Common myeloid progenitor, CD34-positive (primary cell): ENCODE results near the gene FGF1.
A peak's percentile ranks its signal among the peaks of the same experiment; 100 is the strongest.

Experiments used
- CTCF ChIA-PET: fragments of 350-600 bp; sonication (Branson Sonifier 250); formaldehyde crosslinking; loops from one replicate; lab custom pipeline; 2021; ENCODE audit warnings: antibody characterized with exemption; lab: Charles Lee
- POLR2A ChIA-PET: fragments of 350-600 bp; sonication (Branson Sonifier 250); formaldehyde crosslinking; loops from one replicate; lab custom pipeline; 2021; ENCODE audit warnings: antibody characterized with exemption; lab: Charles Lee
- DNase-seq, 3 donors: peaks; one replicate each; pipeline versions ENCODE4 v3.0.0 to v3.0.0-alpha.2; 2013
- H3K27ac ChIP-seq, 2 experiments: 1 replicate in 1 of 2; 2 replicates in 1 of 2; pipeline ENCODE4 v1.7.0; 2013; ENCODE audit warnings: inconsistent platforms in 2 of 2, low read length in 2 of 2, mild to moderate bottlenecking in 2 of 2, low read depth in 1 of 2, moderate library complexity in 1 of 2; ENCODE audit not compliant: severe bottlenecking in 2 of 2, insufficient read depth in 1 of 2, poor library complexity in 1 of 2
- H3K27me3 ChIP-seq, 5 experiments: replicated peaks in 2 of 5; 1 replicate in 3 of 5; 2 replicates in 2 of 5; pipeline versions ENCODE4 v1.6.1 to v1.7.0; 2013; ENCODE audit warnings: low read length in 4 of 5, mild to moderate bottlenecking in 2 of 5, moderate library complexity in 2 of 5, inconsistent platforms in 1 of 5; ENCODE audit not compliant: insufficient read depth in 5 of 5, control insufficient read depth in 4 of 5
- H3K36me3 ChIP-seq, 4 experiments: 1 replicate in 2 of 4; 2 replicates in 2 of 4; pipeline versions ENCODE4 v1.6.1 to v1.7.0; 2013; ENCODE audit warnings: low read length in 3 of 4, control low read depth in 1 of 4, mild to moderate bottlenecking in 1 of 4; ENCODE audit not compliant: control insufficient read depth in 4 of 4, insufficient read depth in 4 of 4
- H3K4me1 ChIP-seq, 4 experiments: 1 replicate in 3 of 4; 2 replicates in 1 of 4; pipeline versions ENCODE4 v1.6.1 to v1.7.1; 2013; ENCODE audit warnings: low read length in 3 of 4, mild to moderate bottlenecking in 3 of 4, control low read depth in 1 of 4, inconsistent platforms in 1 of 4, moderate library complexity in 1 of 4; ENCODE audit not compliant: control insufficient read depth in 4 of 4, insufficient read depth in 4 of 4; ENCODE audit errors: control extremely low read depth in 1 of 4
- H3K4me3 ChIP-seq, 7 experiments: 1 replicate in 4 of 7; 2 replicates in 3 of 7; pipeline versions ENCODE4 v1.5.1 to v1.7.0; 2013; ENCODE audit warnings: mild to moderate bottlenecking in 7 of 7, low read length in 6 of 7, moderate library complexity in 6 of 7, inconsistent platforms in 2 of 7, low read depth in 2 of 7, control low read depth in 1 of 7; ENCODE audit not compliant: insufficient read depth in 4 of 7, control insufficient read depth in 1 of 7; ENCODE audit errors: extremely low read depth in 1 of 7
- H3K9me3 ChIP-seq, 5 experiments: 1 replicate in 4 of 5; 2 replicates in 1 of 5; pipeline versions ENCODE4 v1.6.1 to v1.7.1; 2013; ENCODE audit warnings: low read length in 4 of 5, mild to moderate bottlenecking in 2 of 5, inconsistent platforms in 1 of 5, low read depth in 1 of 5, moderate library complexity in 1 of 5; ENCODE audit not compliant: control insufficient read depth in 4 of 5, insufficient read depth in 2 of 5; ENCODE audit errors: control extremely low read depth in 1 of 5
- WGBS: methylation state at CpG from one replicate; pipeline ENCODE4 v1.1.5; 2013; ENCODE audit not compliant: insufficient coverage; 5-methylcytosine and 5-hydroxymethylcytosine counted together

FGF1 gene

DNA sequence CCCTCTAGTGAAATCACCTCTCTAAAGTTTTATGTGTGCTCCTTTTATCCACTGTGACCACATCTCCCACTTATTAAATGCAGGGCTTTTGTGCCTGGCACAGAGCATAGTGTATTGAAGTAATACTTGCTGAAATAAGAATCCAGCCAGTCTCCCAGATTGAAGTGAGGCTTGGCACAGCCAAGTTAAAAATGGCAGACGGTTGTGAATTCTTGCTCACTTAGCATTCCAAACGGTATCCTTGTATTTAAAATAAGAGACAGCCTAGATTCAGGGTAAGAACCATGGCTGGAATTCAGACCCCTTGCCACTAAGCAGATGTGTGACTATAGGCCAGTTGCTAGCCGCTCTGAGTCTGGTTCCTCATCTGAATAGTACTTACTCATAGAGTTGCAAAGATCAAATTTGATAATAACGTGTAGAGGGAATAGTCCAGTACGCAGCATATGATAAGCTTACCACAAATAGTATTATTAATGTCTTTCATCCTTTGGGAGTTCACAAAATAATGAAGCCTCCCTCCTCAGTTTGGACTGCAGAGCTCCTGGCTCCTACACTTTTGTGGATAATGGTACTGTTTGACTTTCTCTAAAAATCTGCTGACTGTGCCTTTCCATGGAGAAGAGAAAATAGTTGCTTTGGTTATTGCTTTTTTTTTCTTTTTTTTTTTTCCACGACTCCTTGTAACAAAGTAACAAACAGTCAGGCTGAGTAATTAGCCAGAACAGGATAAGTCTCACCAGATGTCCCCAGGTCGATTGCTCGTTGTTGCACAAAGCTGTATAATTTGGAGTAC is 51.5 kb downstream of the FGF1 start:
- CTCF ChIA-PET = interaction anchor here (0.6 to 1.4 kb wide), 4 partner anchors 65 to 471 kb away, joined by 3 read pairs; no protein-coding TSS in a partner anchor
- H3K4me3 ChIP-seq = no peak overlapping the region
- no peaks in the 10 kb centered on the region for H3K4me1 ChIP-seq
- H3K27ac ChIP-seq = no peak overlapping the region
- no peaks in the 10 kb centered on the region for H3K9me3 ChIP-seq
- H3K36me3 ChIP-seq = no peaks in the 10 kb centered on the region
- no peak for DNase-seq
- WGBS = 82% methylated on average over 4 of the region's 8 CpGs
- POLR2A ChIA-PET = interaction anchor here (0.6 kb wide), 1 partner anchor 22 kb away, joined by 4 read pairs; no protein-coding TSS in a partner anchor
- peaks cover 0 to 3% (median 0%) of the 10 kb centered on the region in 5 experiments for H3K27me3 ChIP-seq

- Histone ChIP-seq H3K4me3 (no peak overlapping the region), H3K9me3 (no peaks in the 10 kb centered on the region), H3K27me3 (no peaks in the 10 kb centered on the region), H3K27ac (no peak overlapping the region), H3K36me3 (no peaks in the 10 kb centered on the region), H3K4me1 (no peaks in the 10 kb centered on the region)
- POLR2A ChIA-PET = no interaction called here
- 96% methylated on average over 4 of the region's 7 CpGs for WGBS
- CTCF ChIA-PET = interaction anchor here (0.8 kb wide), 1 partner anchor 23 kb away, joined by 3 read pairs; no protein-coding TSS in a partner anchor
- DNase-seq = no peak
These were observed 54.9 kb downstream of the FGF1 start for GRCh38 chr5:142630927-142631539.

GRCh38 chr5:142627383-142628217 is 58.3 kb downstream of the FGF1 start:
- WGBS = 94% methylated on average over 4 of the region's 5 CpGs
- CTCF ChIA-PET = interaction anchor here (1.2 to 2.2 kb wide), 5 partner anchors 10 to 749 kb away, joined by 3 to 6 read pairs (median 3); no protein-coding TSS in a partner anchor

GRCh38 chr5:142626786-142627185 is 59.1 kb downstream of the FGF1 start:
- Histone ChIP-seq H3K4me3 (no peak overlapping the region), H3K9me3 (no peaks in the 10 kb centered on the region), H3K4me1 (no peaks in the 10 kb centered on the region), H3K27me3 (no peaks in the 10 kb centered on the region), H3K36me3 (no peaks in the 10 kb centered on the region), H3K27ac (no peak overlapping the region)
- WGBS = 91% methylated on average over 1 of the region's 2 CpGs
- no peak for DNase-seq
- POLR2A ChIA-PET = no interaction called here
- CTCF ChIA-PET = interaction anchor here (1.2 to 2.2 kb wide), 4 partner anchors 9 to 748 kb away, joined by 3 to 6 read pairs (median 4); no protein-coding TSS in a partner anchor

More at GRCh38 chr5:142627383-142628217, 58.3 kb downstream of the FGF1 start:
- no peaks in the 10 kb centered on the region for H3K27me3 ChIP-seq
- no peak overlapping the region for H3K4me3 ChIP-seq
- H3K9me3 ChIP-seq = no peaks in the 10 kb centered on the region
- no peaks in the 10 kb centered on the region for H3K36me3 ChIP-seq
- no peak for DNase-seq
- H3K4me1 ChIP-seq = no peaks in the 10 kb centered on the region
- H3K27ac ChIP-seq = no peak overlapping the region
- POLR2A ChIA-PET = no interaction called here

DNA sequence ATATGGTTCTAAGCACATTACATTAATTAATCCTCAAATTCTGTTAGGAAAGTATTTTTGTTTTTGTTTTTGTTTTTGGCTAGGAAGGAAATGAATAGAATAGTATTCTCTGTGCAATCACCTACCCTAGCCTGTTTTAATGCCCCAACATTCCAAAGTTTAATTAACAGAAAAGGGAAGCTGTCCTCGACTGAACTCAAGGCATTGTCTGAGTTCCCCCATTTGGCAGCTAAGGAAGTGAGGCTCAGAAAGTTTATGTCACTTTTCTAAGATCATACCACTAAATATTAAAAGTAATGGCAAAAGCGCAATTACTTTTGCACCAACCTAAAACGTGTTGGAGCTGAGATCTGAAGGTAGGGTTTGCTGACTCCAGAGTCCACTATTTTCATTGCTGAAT is 59.8 kb downstream of the FGF1 start:
- H3K4me3 ChIP-seq = no peak overlapping the region
- no peak overlapping the region for H3K27ac ChIP-seq
- no peaks in the 10 kb centered on the region for H3K36me3 ChIP-seq
- no peaks in the 10 kb centered on the region for H3K9me3 ChIP-seq
- no peaks in the 10 kb centered on the region for H3K27me3 ChIP-seq
- H3K4me1 ChIP-seq = no peaks in the 10 kb centered on the region
- DNase-seq = peak in 1 of 3 donors; percentile 8
- ChIA-PET CTCF (interaction anchor here (1.4 to 2.2 kb wide), 3 partner anchors 14 to 747 kb away, joined by 3 to 5 read pairs (median 3); no protein-coding TSS in a partner anchor), POLR2A (no interaction called here)
- WGBS = 33% methylated on average over 2 of the region's 3 CpGs

- Histone ChIP-seq H3K4me1 (no peaks in the 10 kb centered on the region), H3K36me3 (no peaks in the 10 kb centered on the region), H3K27ac (no peak overlapping the region), H3K9me3 (no peaks in the 10 kb centered on the region), H3K4me3 (no peak overlapping the region), H3K27me3 (no peaks in the 10 kb centered on the region)
- 97% methylated on average over 3 of the region's 3 CpGs for WGBS
- ChIA-PET CTCF (no interaction called here), POLR2A (no interaction called here)
- no peak for DNase-seq
These were observed 64.7 kb downstream of the FGF1 start for GRCh38 chr5:142621227-142621626.
